Natural killer cell (primary cell): ENCODE results near the gene CACNA1C. TPM values are rescaled to one million over a fixed set of nuclear protein-coding genes. Genes with fewer than 3 reads are reported as not detected.

Source experiments
- ATAC-seq, 3 donors: fragments of 150-1000 bp in 2 of 3; fragments of 200-7000 bp in 1 of 3; cut with Tn5 transposase; 1 replicate in 1 of 3; 2 replicates in 2 of 3; pipeline ENCODE4 v1.10.0; 2021; ENCODE audit warnings: mild to moderate bottlenecking in 2 of 3, moderate library complexity in 2 of 3
- DNase-seq, 2 donors: peaks; one replicate each; pipeline versions ENCODE4 v3.0.0 to v3.0.0-alpha.2; 2013 to 2021; ENCODE audit warnings: mixed read lengths in 1 of 2
- H3K27ac ChIP-seq: one replicate; pipeline ENCODE4 v1.5.1; 2013; ENCODE audit warnings: mild to moderate bottlenecking, low read length
- H3K27me3 ChIP-seq: one replicate; pipeline ENCODE4 v1.6.1; 2013; ENCODE audit warnings: low read length; ENCODE audit not compliant: control insufficient read depth, insufficient read depth
- H3K36me3 ChIP-seq: one replicate; pipeline ENCODE4 v1.6.1; 2013; ENCODE audit warnings: low read length; ENCODE audit not compliant: control insufficient read depth, insufficient read depth
- H3K4me1 ChIP-seq: one replicate; pipeline ENCODE4 v1.6.1; 2013; ENCODE audit warnings: low read length; ENCODE audit not compliant: control insufficient read depth, insufficient read depth
- H3K4me3 ChIP-seq: one replicate; pipeline ENCODE4 v1.5.1; 2013; ENCODE audit warnings: low read length
- H3K9me3 ChIP-seq: one replicate; pipeline ENCODE4 v1.6.1; 2013; ENCODE audit warnings: low read length; ENCODE audit not compliant: control insufficient read depth, insufficient read depth
- H3K27ac Mint-ChIP-seq, 2 donors: one replicate each; pipeline ENCODE4 v1.8.0; 2022; ENCODE audit warnings: mild to moderate bottlenecking in 2 of 2, mixed read lengths in 2 of 2, moderate library complexity in 1 of 2
- H3K27me3 Mint-ChIP-seq, 2 donors: one replicate each; pipeline ENCODE4 v1.8.0; 2022; ENCODE audit warnings: low read depth in 2 of 2, mixed read lengths in 2 of 2
- H3K36me3 Mint-ChIP-seq: one replicate; pipeline ENCODE4 v1.8.0; 2022; ENCODE audit warnings: mixed read lengths
- H3K4me1 Mint-ChIP-seq, 2 donors: one replicate each; pipeline ENCODE4 v1.8.0; 2022; ENCODE audit warnings: mixed read lengths in 2 of 2
- H3K4me3 Mint-ChIP-seq: one replicate; pipeline ENCODE4 v1.8.0; 2022; ENCODE audit warnings: mild to moderate bottlenecking, moderate library complexity, mixed read lengths
- H3K9me3 Mint-ChIP-seq, 2 donors: one replicate each; pipeline ENCODE4 v1.8.0; 2022; ENCODE audit warnings: mixed read lengths in 2 of 2
- CTCF ChIP-seq: fragments of 200-600 bp; IDR thresholded peaks from one replicate; pipeline ENCODE4 v1.8.0; 2022; ENCODE audit warnings: antibody characterized with exemption
- WGBS: methylation state at CpG from one replicate; pipeline ENCODE4 v1.1.7; 2013; ENCODE audit warnings: missing lambda C conversion rate; ENCODE audit not compliant: insufficient coverage; 5-methylcytosine and 5-hydroxymethylcytosine counted together
- intact Hi-C: fragments of 100-400 bp; cut with micrococcal nuclease; formaldehyde crosslinking; loops from one replicate; pipeline ENCODE4 v1.14.2; 2022
- total RNA-seq, 4 donors: library from RNA; stranded (reverse); fragments of 120-200 nt in 1 of 4; gene quantifications; one replicate each; pipeline versions ENCODE4 v1.2.3 to v1.2.4, GENCODE V29; 2013 to 2022

CACNA1C gene
- total RNA-seq, 3 donors from 2014 or later (not counting 1 experiment from before 2014, with no cell fraction given) = 0.07 to 0.35 (median 0.08) TPM

GRCh38 chr12:2722806-2723205, 670.0 kb downstream of the CACNA1C start:
- no peak for TF ChIP-seq CTCF
- intact Hi-C loops = no loop called here
- H3K27me3 Mint-ChIP-seq = peaks cover 5 to 7% of the 10 kb centered on the region in 2 donors
- H3K9me3 Mint-ChIP-seq = no peaks in the 10 kb centered on the region
- no peak overlapping the region for H3K4me3 Mint-ChIP-seq
- H3K36me3 Mint-ChIP-seq = no peaks in the 10 kb centered on the region
- no peaks in the 10 kb centered on the region for H3K4me1 Mint-ChIP-seq
- 91% methylated on average over 1 of the region's 1 CpG for WGBS
- no peak for DNase-seq
- no peak overlapping the region for H3K27ac Mint-ChIP-seq
- ATAC-seq = no peak
- Histone ChIP-seq H3K4me3 (no peak overlapping the region), H3K27me3 (no peaks in the 10 kb centered on the region), H3K9me3 (no peaks in the 10 kb centered on the region), H3K27ac (no peak overlapping the region), H3K36me3 (no peaks in the 10 kb centered on the region), H3K4me1 (no peaks in the 10 kb centered on the region)

- DNase-seq = no peak
- Mint-ChIP-seq H3K9me3 (no peaks in the 10 kb centered on the region), H3K4me1 (peaks cover 7 to 8% of the 10 kb centered on the region in 2 donors), H3K36me3 (no peaks in the 10 kb centered on the region), H3K27me3 (peaks cover 16 to 55% of the 10 kb centered on the region in 2 donors), H3K27ac (no peak overlapping the region), H3K4me3 (no peak overlapping the region)
- ATAC-seq = no peak
- Histone ChIP-seq H3K27ac (no peak overlapping the region), H3K4me3 (no peak overlapping the region), H3K36me3 (no peaks in the 10 kb centered on the region), H3K4me1 (no peaks in the 10 kb centered on the region), H3K9me3 (no peaks in the 10 kb centered on the region), H3K27me3 (no peaks in the 10 kb centered on the region)
- WGBS = 10% methylated on average over 6 of the region's 6 CpGs
- intact Hi-C loops = no loop called here
- no peak for TF ChIP-seq CTCF
These were observed 679.5 kb downstream of the CACNA1C start for GRCh38 chr12:2732290-2732689.

GRCh38 chr12:2733493-2734355, 680.9 kb downstream of the CACNA1C start:
- intact Hi-C loops = no loop called here
- no peaks in the 10 kb centered on the region for H3K27me3 ChIP-seq
- no peak for DNase-seq
- 41% methylated on average over 11 of the region's 13 CpGs for WGBS
- Mint-ChIP-seq H3K27me3 (peaks cover 16 to 50% of the 10 kb centered on the region in 2 donors), H3K9me3 (no peaks in the 10 kb centered on the region), H3K4me3 (no peak overlapping the region), H3K27ac (no peak overlapping the region), H3K4me1 (peaks cover 7 to 8% of the 10 kb centered on the region in 2 donors), H3K36me3 (no peaks in the 10 kb centered on the region)
- H3K4me1 ChIP-seq = no peaks in the 10 kb centered on the region
- no peaks in the 10 kb centered on the region for H3K9me3 ChIP-seq
- H3K27ac ChIP-seq = no peak overlapping the region
- no peak overlapping the region for H3K4me3 ChIP-seq
- ATAC-seq = no peak
- no peak for TF ChIP-seq CTCF
- H3K36me3 ChIP-seq = no peaks in the 10 kb centered on the region
